Uterus (tissue), 2 donors: ENCODE measurements around the gene TRPV2.

Experiments
- CTCF ChIP-seq, 4 experiments: fragments of 200-600 bp in 2 of 4; fragments of 450-650 bp in 2 of 4; sonication (generic) in 2 of 4; IDR thresholded peaks; one replicate each; pipeline ENCODE4 v1.5.1; 2016 to 2019; ENCODE audit warnings: antibody characterized with exemption in 4 of 4, mild to moderate bottlenecking in 2 of 4, moderate library complexity in 1 of 4
- POLR2A ChIP-seq, 2 donors: fragments of 450-650 bp; IDR thresholded peaks; one replicate each; pipeline ENCODE4 v1.6.1; 2016; ENCODE audit warnings: antibody characterized with exemption in 2 of 2, mild to moderate bottlenecking in 1 of 2, moderate library complexity in 1 of 2

- TF ChIP-seq CTCF (IDR thresholded peaks at IDR 0.05) (no peak), POLR2A (IDR thresholded peaks at IDR 0.05) (no peak)
Measured at GRCh38 chr17:16425698-16426659, 10.6 kb downstream of the TRPV2 start.
